Esophagus squamous epithelium (tissue), 4 donors: Measurements from ENCODE around the gene PUS1.

Experiments
- POLR2A ChIP-seq, 4 donors: fragments of 450-650 bp; IDR thresholded peaks; one replicate each; pipeline ENCODE4 v1.6.1; 2017; ENCODE audit warnings: antibody characterized with exemption in 4 of 4, mild to moderate bottlenecking in 4 of 4, moderate library complexity in 3 of 4
- TF ChIP-seq, protein P1 (sequence below), 6 experiments: fragments of 450-650 bp in 4 of 6; fragments of 200-600 bp in 2 of 6; sonication (generic) in 2 of 6; IDR thresholded peaks; one replicate each; pipeline ENCODE4 v1.5.1; 2016 to 2019; ENCODE audit warnings: antibody characterized with exemption in 6 of 6, mild to moderate bottlenecking in 4 of 6, moderate library complexity in 4 of 6

- TF ChIP-seq, protein P1, sequence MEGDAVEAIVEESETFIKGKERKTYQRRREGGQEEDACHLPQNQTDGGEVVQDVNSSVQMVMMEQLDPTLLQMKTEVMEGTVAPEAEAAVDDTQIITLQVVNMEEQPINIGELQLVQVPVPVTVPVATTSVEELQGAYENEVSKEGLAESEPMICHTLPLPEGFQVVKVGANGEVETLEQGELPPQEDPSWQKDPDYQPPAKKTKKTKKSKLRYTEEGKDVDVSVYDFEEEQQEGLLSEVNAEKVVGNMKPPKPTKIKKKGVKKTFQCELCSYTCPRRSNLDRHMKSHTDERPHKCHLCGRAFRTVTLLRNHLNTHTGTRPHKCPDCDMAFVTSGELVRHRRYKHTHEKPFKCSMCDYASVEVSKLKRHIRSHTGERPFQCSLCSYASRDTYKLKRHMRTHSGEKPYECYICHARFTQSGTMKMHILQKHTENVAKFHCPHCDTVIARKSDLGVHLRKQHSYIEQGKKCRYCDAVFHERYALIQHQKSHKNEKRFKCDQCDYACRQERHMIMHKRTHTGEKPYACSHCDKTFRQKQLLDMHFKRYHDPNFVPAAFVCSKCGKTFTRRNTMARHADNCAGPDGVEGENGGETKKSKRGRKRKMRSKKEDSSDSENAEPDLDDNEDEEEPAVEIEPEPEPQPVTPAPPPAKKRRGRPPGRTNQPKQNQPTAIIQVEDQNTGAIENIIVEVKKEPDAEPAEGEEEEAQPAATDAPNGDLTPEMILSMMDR (IDR thresholded peaks at IDR 0.05) = no peak
- TF ChIP-seq POLR2A (IDR thresholded peaks at IDR 0.05) = no peak
These were observed 58.5 kb downstream of the PUS1 start for GRCh38 chr12:131987552-131987951.
